Caco-2 (cell line): ENCODE data around the gene TOX3. TPM values are rescaled to one million over a fixed set of nuclear protein-coding genes. Genes with fewer than 3 reads are reported as not detected.

Source experiments
- BruUV-seq: library from RNA; stranded (reverse); fragments of 400-500 nt; replicated peaks from 2 replicates; lab custom pipeline; 2021; lab: Mats Ljungman, UMichigan
- CTCF ChIA-PET: fragments of 300-600 bp; sonication (Branson Sonifier 250); formaldehyde crosslinking; loops from one replicate; lab custom pipeline; 2022; ENCODE audit warnings: antibody characterized with exemption; lab: Charles Lee
- POLR2A ChIA-PET: fragments of 300-600 bp; sonication (Branson Sonifier 250); formaldehyde crosslinking; loops from one replicate; lab custom pipeline; 2022; ENCODE audit warnings: antibody characterized with exemption; lab: Charles Lee
- DNase-seq, 2 experiments: peaks; one replicate each; pipeline versions ENCODE4 v3.0.0 to v3.0.0-alpha.2; 2020 to 2022
- H3K27me3 ChIP-seq: replicated peaks from 2 replicates; pipeline ENCODE4 v1.6.0; 2011; ENCODE audit warnings: low read length; ENCODE audit not compliant: control insufficient read depth, insufficient read depth
- H3K36me3 ChIP-seq: 2 replicates; pipeline ENCODE4 v1.5.1; 2011; ENCODE audit warnings: low read length; ENCODE audit not compliant: control insufficient read depth, insufficient read depth
- H3K4me1 ChIP-seq: fragments of 250-450 bp; sonication (Bioruptor Pico); 2 replicates; pipeline ENCODE4 v1.5.1; 2020; ENCODE audit warnings: mild to moderate bottlenecking
- H3K4me3 ChIP-seq: 2 replicates; pipeline ENCODE4 v1.5.1; 2011; ENCODE audit warnings: low read depth, mild to moderate bottlenecking, control low read depth, low read length
- H3K9me3 ChIP-seq: fragments of 250-450 bp; sonication (Bioruptor Pico); 2 replicates; pipeline ENCODE4 v1.5.1; 2020; ENCODE audit warnings: mild to moderate bottlenecking, moderate library complexity
- H3K27ac Mint-ChIP-seq: one replicate; pipeline ENCODE4 v1.8.0; 2022; ENCODE audit warnings: mixed read lengths; ENCODE audit not compliant: unreplicated experiment
- H3K27me3 Mint-ChIP-seq: one replicate; pipeline ENCODE4 v1.8.0; 2022; ENCODE audit warnings: mixed read lengths; ENCODE audit not compliant: insufficient read depth, unreplicated experiment
- H3K36me3 Mint-ChIP-seq: one replicate; pipeline ENCODE4 v1.8.0; 2022; ENCODE audit warnings: mild to moderate bottlenecking, mixed read lengths; ENCODE audit not compliant: insufficient read depth, unreplicated experiment
- H3K4me1 Mint-ChIP-seq: one replicate; pipeline ENCODE4 v1.8.0; 2022; ENCODE audit warnings: low read depth, mixed read lengths; ENCODE audit not compliant: unreplicated experiment
- H3K4me3 Mint-ChIP-seq: one replicate; pipeline ENCODE4 v1.8.0; 2022; ENCODE audit warnings: mild to moderate bottlenecking, moderate library complexity, mixed read lengths; ENCODE audit not compliant: unreplicated experiment
- H3K9me3 Mint-ChIP-seq: one replicate; pipeline ENCODE4 v1.8.0; 2022; ENCODE audit warnings: mixed read lengths; ENCODE audit not compliant: unreplicated experiment
- CTCF ChIP-seq, 2 experiments: fragments of 200-600 bp in 1 of 2; IDR thresholded peaks; 1 replicate in 1 of 2; 2 replicates in 1 of 2; pipeline versions ENCODE4 v1.5.1 to v1.8.0; 2011 to 2022; ENCODE audit warnings: antibody characterized with exemption in 1 of 2, control low read depth in 1 of 2, inconsistent platforms in 1 of 2, low read depth in 1 of 2, low read length in 1 of 2, mild to moderate bottlenecking in 1 of 2, moderate library complexity in 1 of 2; ENCODE audit not compliant: insufficient read depth in 1 of 2, severe bottlenecking in 1 of 2, unreplicated experiment in 1 of 2
- intact Hi-C: fragments of 100-400 bp; cut with micrococcal nuclease; formaldehyde crosslinking; loops from one replicate; pipeline ENCODE4 v1.10.0; 2022; ENCODE audit not compliant: unreplicated experiment
- total RNA-seq: library from RNA; stranded (reverse); gene quantifications from 2 replicates; pipeline ENCODE4 v1.2.3, GENCODE V29; 2022

The TOX3 gene
- total RNA-seq, 1 experiment from 2014 or later, result 3.6 TPM

GRCh38 chr16:52462816-52463215 lies 84.1 kb downstream of the TOX3 start:
- no peaks in the 10 kb centered on the region for H3K36me3 Mint-ChIP-seq
- no peaks in the 10 kb centered on the region for H3K4me1 Mint-ChIP-seq
- TF ChIP-seq CTCF (IDR thresholded peaks at IDR 0.05; ENCODE audit: insufficient read depth in 1 of 2, low read depth in 1 of 2, low read length in 1 of 2, severe bottlenecking in 1 of 2, unreplicated experiment in 1 of 2), result no peak
- 0 out of 2 replicates have a peak, but pooled peaks cover 1% of the 10 kb centered on the region for H3K36me3 ChIP-seq
- no peaks in the 10 kb centered on the region for H3K4me1 ChIP-seq
- no peak overlapping the region for H3K27ac Mint-ChIP-seq
- H3K9me3 ChIP-seq, result no peaks in the 10 kb centered on the region
- H3K9me3 Mint-ChIP-seq, result no peaks in the 10 kb centered on the region
- ChIA-PET CTCF (no interaction called here), POLR2A (no interaction called here)
- BruUV-seq, result no TSS peak
- H3K27me3 ChIP-seq, result no peaks in the 10 kb centered on the region
- intact Hi-C loops, result no loop called here
- DNase-seq, result no peak
- H3K4me3 Mint-ChIP-seq, result no peak overlapping the region
- no peaks in the 10 kb centered on the region for H3K27me3 Mint-ChIP-seq
- H3K4me3 ChIP-seq, result no peak overlapping the region

DNA sequence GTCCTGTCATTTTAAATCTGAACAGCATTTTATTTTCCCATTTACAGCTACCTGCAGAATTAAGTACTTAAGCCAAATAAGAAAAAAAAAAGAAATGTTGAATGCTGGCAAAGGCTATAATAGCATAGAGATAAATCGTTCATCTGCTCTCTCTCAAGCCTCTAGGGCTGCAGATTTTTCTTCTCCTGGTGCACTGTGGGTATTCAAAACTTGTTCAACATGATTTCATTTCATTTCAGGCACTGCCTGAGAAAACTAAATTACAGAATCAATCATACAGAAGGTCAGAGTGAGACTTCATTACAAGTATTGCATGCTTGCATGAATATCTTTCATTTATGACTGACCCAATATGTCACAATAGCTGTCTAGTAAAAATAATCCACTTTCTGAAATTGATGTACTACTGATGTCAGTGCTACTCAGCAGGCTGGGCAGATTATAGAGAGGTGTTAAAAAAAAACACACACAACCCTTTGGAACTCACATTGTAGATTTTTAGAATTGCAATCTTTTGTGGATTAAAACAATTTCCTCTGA lies 86.2 kb downstream of the TOX3 start:
- Mint-ChIP-seq H3K4me1 (peaks cover 3% of the 10 kb centered on the region), H3K27me3 (no peaks in the 10 kb centered on the region), H3K9me3 (no peaks in the 10 kb centered on the region), H3K27ac (no peak overlapping the region), H3K36me3 (no peaks in the 10 kb centered on the region), H3K4me3 (no peak overlapping the region)
- intact Hi-C loops, result no loop called here
- CTCF ChIA-PET, result no interaction called here
- no peak for TF ChIP-seq CTCF (IDR thresholded peaks at IDR 0.05; ENCODE audit: insufficient read depth in 1 of 2, low read depth in 1 of 2, low read length in 1 of 2, severe bottlenecking in 1 of 2, unreplicated experiment in 1 of 2)
- 0 out of 2 replicates have a peak, but pooled peaks cover 1% of the 10 kb centered on the region for H3K36me3 ChIP-seq
- no peak for DNase-seq
- no peaks in the 10 kb centered on the region for H3K27me3 ChIP-seq
- no peaks in the 10 kb centered on the region for H3K9me3 ChIP-seq
- POLR2A ChIA-PET, result no interaction called here
- peaks cover 14% of the 10 kb centered on the region for H3K4me1 ChIP-seq
- H3K4me3 ChIP-seq, result no peak overlapping the region
- no TSS peak for BruUV-seq

DNA sequence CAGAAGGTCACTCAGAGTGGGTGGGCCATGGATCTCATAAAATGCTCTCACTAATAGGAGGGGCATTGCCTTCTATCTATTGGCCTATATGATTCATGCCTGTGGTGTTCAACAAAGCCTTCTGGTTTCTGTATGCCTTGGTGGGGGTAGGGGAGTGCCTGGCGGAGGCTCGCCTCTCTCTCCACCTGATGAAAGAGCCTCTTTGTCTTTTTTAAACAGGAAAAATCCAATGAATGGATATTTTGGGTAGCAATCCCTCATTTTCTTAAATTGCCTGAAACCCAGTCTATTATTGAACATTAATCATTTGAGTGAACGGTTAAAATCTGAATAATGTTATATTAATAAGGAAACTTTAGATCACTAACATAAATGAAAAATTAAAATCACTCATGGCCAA lies 90.6 kb downstream of the TOX3 start:
- H3K36me3 Mint-ChIP-seq, result no peaks in the 10 kb centered on the region
- no peaks in the 10 kb centered on the region for H3K36me3 ChIP-seq
- H3K27ac Mint-ChIP-seq, result peak overlapping the region; percentile 42
- no peaks in the 10 kb centered on the region for H3K27me3 Mint-ChIP-seq
- no TSS peak for BruUV-seq
- peaks cover 8% of the 10 kb centered on the region for H3K4me1 Mint-ChIP-seq
- ChIA-PET CTCF (no interaction called here), POLR2A (no interaction called here)
- intact Hi-C loops, result loop anchor here (10.0 kb wide), 1 partner anchor 118 kb away; no protein-coding TSS in a partner anchor
- DNase-seq, result peak; percentile 48 to 66
- H3K4me1 ChIP-seq, result peaks cover 15% of the 10 kb centered on the region
- H3K4me3 Mint-ChIP-seq, result no peak overlapping the region
- H3K9me3 Mint-ChIP-seq, result no peaks in the 10 kb centered on the region
- TF ChIP-seq CTCF (IDR thresholded peaks at IDR 0.05; ENCODE audit: insufficient read depth in 1 of 2, low read depth in 1 of 2, low read length in 1 of 2, severe bottlenecking in 1 of 2, unreplicated experiment in 1 of 2), result no peak
- H3K27me3 ChIP-seq, result no peaks in the 10 kb centered on the region
- no peaks in the 10 kb centered on the region for H3K9me3 ChIP-seq
- H3K4me3 ChIP-seq, result no peak overlapping the region
